K562 (cell line): Measurements from ENCODE around the gene NR5A1. TPM values are rescaled to one million over a fixed set of nuclear protein-coding genes. Genes with fewer than 3 reads are reported as not detected.

ENCODE experiments used
- ATAC-seq: fragments of 200-7000 bp; cut with Tn5 transposase; 3 replicates; pipeline ENCODE4 v1.9.1; 2020; ENCODE audit warnings: moderate library complexity
- BruUV-seq: library from RNA; stranded (reverse); fragments of 400-500 nt; replicated peaks from 2 replicates; lab custom pipeline; 2021; lab: Mats Ljungman, UMichigan
- CTCF ChIA-PET: fragments of 300-600 bp; formaldehyde crosslinking; extraction: SDS; loops from one replicate; lab custom pipeline; 2021; ENCODE audit warnings: low intra/inter-chr PET ratio; lab: Yijun Ruan, JAX
- POLR2A ChIA-PET: fragments of 300-600, 350-650 bp; sonication (Branson Sonifier 250); formaldehyde crosslinking; extraction: SDS; loops from one replicate; lab custom pipeline; 2021; ENCODE audit warnings: antibody characterized with exemption, inconsistent platforms; lab: Yijun Ruan, JAX
- DNase-seq, 4 experiments: peaks; one replicate each; pipeline versions ENCODE4 v3.0.0 to v3.0.0-alpha.2; 2011 to 2018; ENCODE audit warnings: low spot score in 3 of 4, mixed read lengths in 3 of 4; ENCODE audit errors: extremely low read depth in 1 of 4
- FAIRE-seq: peaks from 2 replicates; lab custom pipeline; 2011; peaks lifted over from hg19 to GRCh38; lab: Jason Lieb, UNC
- H2AFZ ChIP-seq: 2 replicates; pipeline ENCODE4 v1.6.0; 2011; ENCODE audit warnings: low read depth, low read length, control low read depth, inconsistent platforms
- H3K27ac ChIP-seq: fragments of 200-600 bp; 3 replicates; pipeline ENCODE4 v1.8.0; 2011; ENCODE audit warnings: low read depth, mild to moderate bottlenecking, control low read depth, inconsistent platforms, low read length, moderate library complexity, mixed read lengths; ENCODE audit errors: extremely low read depth
- H3K27me3 ChIP-seq, 2 experiments: fragments of 300-600 bp in 1 of 2; 2 replicates in 1 of 2; 3 replicates in 1 of 2; pipeline versions ENCODE4 v1.6.0 to v1.8.0; 2011; ENCODE audit warnings: inconsistent platforms in 2 of 2, low read length in 2 of 2, mild to moderate bottlenecking in 1 of 2, mixed read lengths in 1 of 2, moderate library complexity in 1 of 2; ENCODE audit not compliant: control insufficient read depth in 2 of 2, insufficient read depth in 2 of 2
- H3K36me3 ChIP-seq: fragments of 300-600 bp; 3 replicates; pipeline ENCODE4 v1.8.0; 2011; ENCODE audit warnings: mild to moderate bottlenecking, low read length, inconsistent platforms; ENCODE audit not compliant: control insufficient read depth, insufficient read depth
- H3K4me1 ChIP-seq, 2 experiments: fragments of 200-600 bp in 1 of 2; replicated peaks in 1 of 2; 2 replicates in 1 of 2; 3 replicates in 1 of 2; pipeline versions ENCODE4 v1.5.1 to v1.8.0; 2011; ENCODE audit warnings: inconsistent platforms in 2 of 2, low read length in 2 of 2, mild to moderate bottlenecking in 1 of 2, mixed read lengths in 1 of 2, moderate library complexity in 1 of 2; ENCODE audit not compliant: control insufficient read depth in 2 of 2, insufficient read depth in 2 of 2
- H3K4me2 ChIP-seq: 2 replicates; pipeline ENCODE4 v1.6.1; 2011; ENCODE audit warnings: low read length, control low read depth, inconsistent platforms, mixed read lengths; ENCODE audit not compliant: insufficient read depth
- H3K4me3 ChIP-seq: fragments of 200-600 bp; sonication (generic), shearing (Covaris generic); 2 replicates; pipeline ENCODE4 v1.5.1; 2016; ENCODE audit warnings: control low read depth, inconsistent platforms
- H3K79me2 ChIP-seq: fragments of 200-600 bp; 3 replicates; pipeline ENCODE4 v1.8.0; 2011; ENCODE audit warnings: low read length, inconsistent platforms; ENCODE audit not compliant: control insufficient read depth, insufficient read depth
- H3K9ac ChIP-seq, 2 experiments: 2 replicates each; pipeline versions ENCODE4 v1.6.0 to v1.6.1; 2011; ENCODE audit warnings: low read depth in 2 of 2, low read length in 2 of 2, control low read depth in 1 of 2, inconsistent platforms in 1 of 2, mild to moderate bottlenecking in 1 of 2, mixed read lengths in 1 of 2; ENCODE audit not compliant: insufficient read depth in 1 of 2
- H3K9me1 ChIP-seq: one replicate; pipeline ENCODE4 v1.6.0; 2011; ENCODE audit warnings: inconsistent platforms, mild to moderate bottlenecking, low read length, moderate library complexity; ENCODE audit not compliant: control insufficient read depth, insufficient read depth
- H3K9me3 ChIP-seq: replicated peaks from 2 replicates; pipeline ENCODE4 v1.5.1; 2011; ENCODE audit warnings: low read depth, low read length, inconsistent platforms; ENCODE audit not compliant: control insufficient read depth, insufficient read depth
- H4K20me1 ChIP-seq: replicated peaks from 2 replicates; pipeline ENCODE4 v1.6.1; 2011; ENCODE audit warnings: low read length, inconsistent platforms, mixed read lengths; ENCODE audit not compliant: control insufficient read depth, insufficient read depth
- CBX2 ChIP-seq: fragments of 200-600 bp; sonication (generic); IDR thresholded peaks from one replicate; pipeline ENCODE4 v1.6.1; 2012; ENCODE audit warnings: mild to moderate bottlenecking, low read length, inconsistent platforms; ENCODE audit not compliant: insufficient read depth, poor library complexity, severe bottlenecking
- CHD1 ChIP-seq: fragments of 200-600 bp; sonication (generic); IDR thresholded peaks from one replicate; pipeline ENCODE4 v1.6.1; 2012; ENCODE audit warnings: mild to moderate bottlenecking, moderate library complexity, low read length, inconsistent platforms
- CXXC5 ChIP-seq: fragments of 250-450 bp; sonication (Bioruptor Pico); IDR thresholded peaks from 2 replicates; pipeline ENCODE4 v1.8.0; 2022; ENCODE audit warnings: inconsistent platforms, mild to moderate bottlenecking, moderate library complexity
- HNRNPH1 ChIP-seq: fragments of 200-400 bp; formaldehyde crosslinking; optimal IDR thresholded peaks from 2 replicates; pipeline ENCODE3; 2017; ENCODE audit warnings: low read depth, mild to moderate bottlenecking, low read length, moderate library complexity
- HNRNPL ChIP-seq: fragments of 200-400 bp; formaldehyde crosslinking; IDR thresholded peaks from 2 replicates; pipeline ENCODE4 v1.6.1; 2017; ENCODE audit warnings: low read depth, mild to moderate bottlenecking, low read length
- KLF16 ChIP-seq: IDR thresholded peaks from 2 replicates; pipeline ENCODE4 v1.6.1; 2016; ENCODE audit warnings: antibody characterized with exemption
- SAFB2 ChIP-seq: fragments of 200-400 bp; formaldehyde crosslinking; IDR thresholded peaks from 2 replicates; pipeline ENCODE4 v1.6.1; 2018; ENCODE audit warnings: borderline replicate concordance, low read length, low read depth, moderate library complexity; ENCODE audit not compliant: severe bottlenecking
- TOE1 ChIP-seq, 2 experiments: fragments of 450-650 bp in 1 of 2; sonication (generic) in 1 of 2; formaldehyde crosslinking in 1 of 2; IDR thresholded peaks; 2 replicates each; pipeline versions ENCODE4 v1.7.1 to v1.8.0; 2016 to 2022; ENCODE audit warnings: borderline replicate concordance in 2 of 2, mild to moderate bottlenecking in 2 of 2, antibody characterized with exemption in 1 of 2, inconsistent platforms in 1 of 2, low read depth in 1 of 2, missing genetic modification reagents in 1 of 2, moderate library complexity in 1 of 2
- ZNF143 ChIP-seq: sonication (generic); formaldehyde crosslinking; IDR thresholded peaks from 2 replicates; pipeline ENCODE4 v1.9.0; 2022; ENCODE audit warnings: mild to moderate bottlenecking, missing genetic modification reagents
- ZNF431 ChIP-seq: sonication (generic); formaldehyde crosslinking; IDR thresholded peaks from 2 replicates; pipeline ENCODE4 v1.8.0; 2022; ENCODE audit warnings: mild to moderate bottlenecking, missing genetic modification reagents
- ZNF507 ChIP-seq: conservative IDR thresholded peaks from 2 replicates; pipeline ENCODE4 v1.6.1; 2017; ENCODE audit warnings: missing genetic modification characterization, missing compliant biosample characterization
- ZNF583 ChIP-seq: fragments of 250-450 bp; sonication (Bioruptor Pico); IDR thresholded peaks from 2 replicates; pipeline ENCODE4 v1.4.0; 2020
- ZNF766 ChIP-seq: fragments of 200-800 bp; sonication (Bioruptor generic); conservative IDR thresholded peaks from 2 replicates; pipeline ENCODE4 v1.6.1; 2016; ENCODE audit warnings: missing genetic modification characterization, missing compliant biosample characterization
- WGBS: fragments of 100-300 bp; shearing (Covaris generic); methylation state at CpG from one replicate; pipeline ENCODE4 v1.1.6; 2016; ENCODE audit warnings: low coverage, mixed read lengths; ENCODE audit not compliant: insufficient coverage; ENCODE audit errors: missing lambda C conversion rate; 5-methylcytosine and 5-hydroxymethylcytosine counted together
- in situ Hi-C: fragments of 300-500 bp; cut with MboI; formaldehyde crosslinking; loops from 4 replicates; pipeline ENCODE4 v1.15.0; 2018; ENCODE audit warnings: inconsistent platforms, mixed read lengths
- intact Hi-C: fragments of 100-400 bp; cut with micrococcal nuclease; formaldehyde crosslinking; loops from 2 replicates; pipeline ENCODE4 v1.14.2; 2022
- polyA plus RNA-seq, 8 experiments: library from polyadenylated mRNA; depleted of rRNA in 4 of 8; stranded (reverse) in 5 of 8; unstranded in 3 of 8; fragments of >200 nt; fragmentation: Nextera tagmentation in 2 of 8; fragmentation: Illumina TruSeq in 1 of 8; extraction: Ambion mirVana in 2 of 8; extraction: Trizol in 1 of 8; gene quantifications; 2 replicates each; pipeline versions ENCODE4 v1.2.1 to v1.2.3, GENCODE V29; 2011 to 2014; ENCODE audit warnings: inconsistent platforms in 1 of 8, missing spikeins in 1 of 8
- total RNA-seq, 7 experiments: library from RNA; depleted of rRNA in 6 of 7; stranded (reverse); fragments of >200 nt in 6 of 7; fragmentation: Illumina TruSeq in 2 of 7; extraction: Trizol in 2 of 7; gene quantifications; 2 replicates each; pipeline versions ENCODE4 v1.2.1 to v1.2.3, GENCODE V29; 2011 to 2021; ENCODE audit warnings: low replicate concordance in 1 of 7
- TF ChIP-seq, protein P1 (sequence below), 2 experiments: fragments of 450-650 bp in 1 of 2; IDR thresholded peaks; 2 replicates each; pipeline ENCODE4 v1.6.1; 2011 to 2017; ENCODE audit warnings: low read depth in 2 of 2, antibody characterized with exemption in 1 of 2, borderline replicate concordance in 1 of 2, low read length in 1 of 2, mild to moderate bottlenecking in 1 of 2, mixed read lengths in 1 of 2; ENCODE audit not compliant: control insufficient read depth in 1 of 2
- TF ChIP-seq, protein P2 (sequence below): fragments of 250-450 bp; sonication (Bioruptor Pico); IDR thresholded peaks from 2 replicates; pipeline ENCODE4 v1.9.0; 2021; ENCODE audit warnings: mild to moderate bottlenecking, inconsistent platforms

The NR5A1 gene
- total and polyA plus RNA-seq, 9 of the 15 experiments (the other 6 are each of a cell fraction or from before 2014, with no cell fraction given) = 0.11 to 0.32 (median 0.20) TPM; not detected in 6

DNA sequence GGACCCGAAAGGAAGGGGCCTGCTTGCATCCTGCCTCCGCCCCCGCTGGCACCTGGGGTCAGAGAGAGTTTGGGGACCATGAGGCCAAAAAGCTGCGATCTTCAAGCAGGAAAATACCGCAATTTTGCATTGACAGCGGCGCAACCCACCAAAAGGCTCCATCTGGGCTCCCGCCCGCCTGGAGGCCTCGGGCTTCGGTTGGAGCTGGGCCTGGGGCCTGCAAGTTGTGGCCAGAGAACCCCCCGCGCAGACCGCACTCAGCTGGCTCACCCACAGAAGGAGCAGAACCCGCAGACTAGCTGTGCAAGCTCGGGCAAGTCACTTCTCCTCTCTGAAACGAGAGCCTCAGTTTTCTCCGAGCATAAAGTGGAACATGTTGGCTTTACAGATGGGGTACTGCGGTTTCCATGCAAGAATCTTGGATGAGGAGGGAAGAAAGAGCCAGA lies 1.3 kb downstream of the NR5A1 start:
- H2AFZ ChIP-seq = no peak overlapping the region
- WGBS = 71% methylated on average over 19 of the region's 19 CpGs
- in situ Hi-C loops = no loop called here
- BruUV-seq = no TSS peak
- H3K36me3 ChIP-seq = no peaks in the 10 kb centered on the region
- ATAC-seq (no peak), DNase-seq (no peak), FAIRE-seq (no peak)
- no peaks in the 10 kb centered on the region for H3K9me1 ChIP-seq
- H3K79me2 ChIP-seq = no peaks in the 10 kb centered on the region
- H3K27ac ChIP-seq = no peak overlapping the region
- TF ChIP-seq TOE1 (IDR thresholded peaks at IDR 0.05; ENCODE audit: borderline replicate concordance) (no peak), TOE1 (CRISPR knock-in tag; IDR thresholded peaks at IDR 0.05; ENCODE audit: borderline replicate concordance, low read depth) (no peak), ZNF143 (no peak), HNRNPH1 (no peak), CXXC5 (CRISPR knock-in tag) (no peak), ZNF431 (no peak), HNRNPL (no peak), CHD1 (no peak), ZNF583 (CRISPR knock-in tag) (no peak), ZNF507 (tag) (no peak), SAFB2 (no peak), KLF16 (no peak), CBX2 (no peak), ZNF766 (CRISPR knock-in tag) (no peak)
- TF ChIP-seq, protein P1, sequence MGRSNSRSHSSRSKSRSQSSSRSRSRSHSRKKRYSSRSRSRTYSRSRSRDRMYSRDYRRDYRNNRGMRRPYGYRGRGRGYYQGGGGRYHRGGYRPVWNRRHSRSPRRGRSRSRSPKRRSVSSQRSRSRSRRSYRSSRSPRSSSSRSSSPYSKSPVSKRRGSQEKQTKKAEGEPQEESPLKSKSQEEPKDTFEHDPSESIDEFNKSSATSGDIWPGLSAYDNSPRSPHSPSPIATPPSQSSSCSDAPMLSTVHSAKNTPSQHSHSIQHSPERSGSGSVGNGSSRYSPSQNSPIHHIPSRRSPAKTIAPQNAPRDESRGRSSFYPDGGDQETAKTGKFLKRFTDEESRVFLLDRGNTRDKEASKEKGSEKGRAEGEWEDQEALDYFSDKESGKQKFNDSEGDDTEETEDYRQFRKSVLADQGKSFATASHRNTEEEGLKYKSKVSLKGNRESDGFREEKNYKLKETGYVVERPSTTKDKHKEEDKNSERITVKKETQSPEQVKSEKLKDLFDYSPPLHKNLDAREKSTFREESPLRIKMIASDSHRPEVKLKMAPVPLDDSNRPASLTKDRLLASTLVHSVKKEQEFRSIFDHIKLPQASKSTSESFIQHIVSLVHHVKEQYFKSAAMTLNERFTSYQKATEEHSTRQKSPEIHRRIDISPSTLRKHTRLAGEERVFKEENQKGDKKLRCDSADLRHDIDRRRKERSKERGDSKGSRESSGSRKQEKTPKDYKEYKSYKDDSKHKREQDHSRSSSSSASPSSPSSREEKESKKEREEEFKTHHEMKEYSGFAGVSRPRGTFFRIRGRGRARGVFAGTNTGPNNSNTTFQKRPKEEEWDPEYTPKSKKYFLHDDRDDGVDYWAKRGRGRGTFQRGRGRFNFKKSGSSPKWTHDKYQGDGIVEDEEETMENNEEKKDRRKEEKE (IDR thresholded peaks at IDR 0.05; ENCODE audit: borderline replicate concordance in 1 of 2, control insufficient read depth in 1 of 2, low read depth in 2 of 2, low read length in 1 of 2) = no peak
- TF ChIP-seq, protein P2, sequence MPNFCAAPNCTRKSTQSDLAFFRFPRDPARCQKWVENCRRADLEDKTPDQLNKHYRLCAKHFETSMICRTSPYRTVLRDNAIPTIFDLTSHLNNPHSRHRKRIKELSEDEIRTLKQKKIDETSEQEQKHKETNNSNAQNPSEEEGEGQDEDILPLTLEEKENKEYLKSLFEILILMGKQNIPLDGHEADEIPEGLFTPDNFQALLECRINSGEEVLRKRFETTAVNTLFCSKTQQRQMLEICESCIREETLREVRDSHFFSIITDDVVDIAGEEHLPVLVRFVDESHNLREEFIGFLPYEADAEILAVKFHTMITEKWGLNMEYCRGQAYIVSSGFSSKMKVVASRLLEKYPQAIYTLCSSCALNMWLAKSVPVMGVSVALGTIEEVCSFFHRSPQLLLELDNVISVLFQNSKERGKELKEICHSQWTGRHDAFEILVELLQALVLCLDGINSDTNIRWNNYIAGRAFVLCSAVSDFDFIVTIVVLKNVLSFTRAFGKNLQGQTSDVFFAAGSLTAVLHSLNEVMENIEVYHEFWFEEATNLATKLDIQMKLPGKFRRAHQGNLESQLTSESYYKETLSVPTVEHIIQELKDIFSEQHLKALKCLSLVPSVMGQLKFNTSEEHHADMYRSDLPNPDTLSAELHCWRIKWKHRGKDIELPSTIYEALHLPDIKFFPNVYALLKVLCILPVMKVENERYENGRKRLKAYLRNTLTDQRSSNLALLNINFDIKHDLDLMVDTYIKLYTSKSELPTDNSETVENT = no peak
- no peaks in the 10 kb centered on the region for H3K9me3 ChIP-seq
- peaks cover 3 to 45% of the 10 kb centered on the region in 2 experiments; a peak in 4 of 5 replicates for H3K4me1 ChIP-seq
- ChIA-PET POLR2A (interaction anchor here (0.7 kb wide), 4 partner anchors 11 to 173 kb away, joined by 3 to 4 read pairs (median 3); no protein-coding TSS in a partner anchor), CTCF (no interaction called here)
- H3K27me3 ChIP-seq = peaks cover 12 to 31% of the 10 kb centered on the region in 2 experiments; a peak in 3 of 5 replicates
- no peak overlapping the region for H3K4me3 ChIP-seq
- no peak overlapping the region for H3K4me2 ChIP-seq
- peak overlapping the region in 1 of 2 experiments; percentile 52; a peak in 2 of 4 replicates for H3K9ac ChIP-seq
- intact Hi-C loops = no loop called here
- H4K20me1 ChIP-seq = 0 out of 2 replicates have a peak, but pooled peaks cover 3% of the 10 kb centered on the region
